Skeletal muscle tissue (tissue), 4 donors: ENCODE data around the gene ARMC6. TPM values are rescaled to one million over a fixed set of nuclear protein-coding genes. Genes with fewer than 3 reads are reported as not detected.
"Not testable (repeated sequence)": the region's sequence is repeated elsewhere in the genome, so short reads cannot be mapped to it uniquely, and the experiment has no call there.

Experiments used
- H3K27ac ChIP-seq: one replicate; pipeline ENCODE4 v1.7.0; 2013; ENCODE audit warnings: mild to moderate bottlenecking, low read depth, low read length, inconsistent platforms
- H3K27me3 ChIP-seq, 3 donors: one replicate each; pipeline ENCODE4 v1.7.0; 2013; ENCODE audit warnings: low read length in 3 of 3; ENCODE audit not compliant: control insufficient read depth in 3 of 3, insufficient read depth in 3 of 3
- H3K36me3 ChIP-seq, 3 donors: one replicate each; pipeline ENCODE4 v1.7.0; 2013; ENCODE audit warnings: low read length in 3 of 3; ENCODE audit not compliant: control insufficient read depth in 3 of 3, insufficient read depth in 3 of 3
- H3K4me1 ChIP-seq, 3 donors: one replicate each; pipeline ENCODE4 v1.7.0; 2013; ENCODE audit warnings: low read length in 3 of 3, mild to moderate bottlenecking in 3 of 3; ENCODE audit not compliant: control insufficient read depth in 3 of 3, insufficient read depth in 3 of 3
- H3K4me3 ChIP-seq, 3 donors: one replicate each; pipeline ENCODE4 v1.7.0; 2013; ENCODE audit warnings: low read length in 3 of 3
- H3K9ac ChIP-seq, 3 donors: one replicate each; pipeline ENCODE4 v1.7.0; 2013; ENCODE audit warnings: low read length in 3 of 3, mild to moderate bottlenecking in 3 of 3, moderate library complexity in 2 of 3, low read depth in 1 of 3
- H3K9me3 ChIP-seq, 3 donors: one replicate each; pipeline ENCODE4 v1.7.0; 2013; ENCODE audit warnings: low read length in 3 of 3; ENCODE audit not compliant: control insufficient read depth in 3 of 3
- total RNA-seq: library from RNA; depleted of rRNA; stranded (reverse); fragments of >200 nt; gene quantifications from one replicate; pipeline ENCODE4 v1.2.3, GENCODE V29; 2014
- donor health status: Osteomylitis.

Gene ARMC6
- total RNA-seq, 1 donor from 2014 or later: 27.1 TPM

GRCh38 chr19:19102566-19102965, 69.2 kb downstream of the ARMC6 start:
- not testable (repeated sequence) for H3K27ac ChIP-seq, H3K9ac ChIP-seq, H3K4me1 ChIP-seq, H3K4me3 ChIP-seq, H3K9me3 ChIP-seq, H3K27me3 ChIP-seq
- H3K36me3 ChIP-seq: peaks cover 15 to 25% (median 17%) of the 10 kb centered on the region in 3 donors

GRCh38 chr19:19103167-19103566, 69.8 kb downstream of the ARMC6 start:
- H3K4me3 ChIP-seq: no peak overlapping the region
- H3K9ac ChIP-seq: no peak overlapping the region
- H3K27me3 ChIP-seq: no peaks in the 10 kb centered on the region
- H3K27ac ChIP-seq: no peak overlapping the region
- H3K4me1 ChIP-seq: no peaks in the 10 kb centered on the region
- no peaks in the 10 kb centered on the region for H3K9me3 ChIP-seq
- H3K36me3 ChIP-seq: peaks cover 11 to 30% (median 19%) of the 10 kb centered on the region in 3 donors

- peaks cover 11 to 19% (median 19%) of the 10 kb centered on the region in 3 donors for H3K36me3 ChIP-seq
- H3K9me3 ChIP-seq: no peaks in the 10 kb centered on the region
- no peak overlapping the region for H3K4me3 ChIP-seq
- H3K27ac ChIP-seq: no peak overlapping the region
- H3K9ac ChIP-seq: no peak overlapping the region
- no peaks in the 10 kb centered on the region for H3K27me3 ChIP-seq
- H3K4me1 ChIP-seq: peaks cover 0 to 14% (median 10%) of the 10 kb centered on the region in 3 donors
Measured at GRCh38 chr19:19105365-19106055, 72.1 kb downstream of the ARMC6 start.

- no peaks in the 10 kb centered on the region for H3K27me3 ChIP-seq
- no peaks in the 10 kb centered on the region for H3K9me3 ChIP-seq
- no peak overlapping the region for H3K9ac ChIP-seq
- H3K4me3 ChIP-seq: no peak overlapping the region
- H3K27ac ChIP-seq: no peak overlapping the region
- peaks cover 0 to 14% (median 10%) of the 10 kb centered on the region in 3 donors for H3K4me1 ChIP-seq
- H3K36me3 ChIP-seq: peaks cover 5 to 15% (median 14%) of the 10 kb centered on the region in 3 donors
Measured at GRCh38 chr19:19106056-19106551, 72.7 kb downstream of the ARMC6 start.

GRCh38 chr19:19106938-19107337, 73.5 kb downstream of the ARMC6 start:
- H3K27ac ChIP-seq, H3K9me3 ChIP-seq, H3K4me3 ChIP-seq, H3K27me3 ChIP-seq, H3K9ac ChIP-seq: not testable (repeated sequence)
- Histone ChIP-seq H3K4me1 (peaks cover 0 to 21% (median 10%) of the 10 kb centered on the region in 3 donors), H3K36me3 (peaks cover 0 to 12% (median 8%) of the 10 kb centered on the region in 3 donors)

GRCh38 chr19:19107654-19108053, 74.3 kb downstream of the ARMC6 start:
- Histone ChIP-seq H3K9ac (no peak overlapping the region), H3K9me3 (no peaks in the 10 kb centered on the region), H3K4me1 (peaks cover 0 to 24% (median 16%) of the 10 kb centered on the region in 3 donors), H3K27me3 (no peaks in the 10 kb centered on the region), H3K36me3 (peaks cover 0 to 12% (median 8%) of the 10 kb centered on the region in 3 donors), H3K27ac (no peak overlapping the region), H3K4me3 (no peak overlapping the region)

Other genes starting within 250 kb of the ARMC6 start
- gene COMP, start 242.3 kb upstream of the ARMC6 start, total RNA-seq: 15.7 TPM
- gene UPF1, start 201.6 kb upstream of the ARMC6 start, total RNA-seq: 30.8 TPM
- 17.7 TPM for gene CERS1, start 137.4 kb upstream of the ARMC6 start, total RNA-seq
- gene COPE, start 114.2 kb upstream of the ARMC6 start, total RNA-seq: 67.8 TPM
- 35.0 TPM for gene DDX49, start 113.9 kb upstream of the ARMC6 start, total RNA-seq
- gene HOMER3, start 92.4 kb upstream of the ARMC6 start, total RNA-seq: 54.8 TPM
- gene SUGP2, start 86 bp upstream of the ARMC6 start, total RNA-seq: 19.8 TPM
- gene SLC25A42, start 30.4 kb downstream of the ARMC6 start, total RNA-seq: 7.8 TPM
- 11.0 TPM for gene TMEM161A, start 104.9 kb downstream of the ARMC6 start, total RNA-seq
- gene MEF2B, start 136.7 kb downstream of the ARMC6 start, total RNA-seq: not detected
- gene BORCS8, start 158.5 kb downstream of the ARMC6 start, total RNA-seq: 4.2 TPM
- 56.9 TPM for gene RFXANK, start 158.7 kb downstream of the ARMC6 start, total RNA-seq
- 7.3 TPM for gene NR2C2AP, start 169.8 kb downstream of the ARMC6 start, total RNA-seq
- gene NCAN, start 178.4 kb downstream of the ARMC6 start, total RNA-seq: not detected
- gene TM6SF2, start 239.7 kb downstream of the ARMC6 start, total RNA-seq: 1.6 TPM